Measurements from ENCODE around the gene CTTNBP2NL.

DNA sequence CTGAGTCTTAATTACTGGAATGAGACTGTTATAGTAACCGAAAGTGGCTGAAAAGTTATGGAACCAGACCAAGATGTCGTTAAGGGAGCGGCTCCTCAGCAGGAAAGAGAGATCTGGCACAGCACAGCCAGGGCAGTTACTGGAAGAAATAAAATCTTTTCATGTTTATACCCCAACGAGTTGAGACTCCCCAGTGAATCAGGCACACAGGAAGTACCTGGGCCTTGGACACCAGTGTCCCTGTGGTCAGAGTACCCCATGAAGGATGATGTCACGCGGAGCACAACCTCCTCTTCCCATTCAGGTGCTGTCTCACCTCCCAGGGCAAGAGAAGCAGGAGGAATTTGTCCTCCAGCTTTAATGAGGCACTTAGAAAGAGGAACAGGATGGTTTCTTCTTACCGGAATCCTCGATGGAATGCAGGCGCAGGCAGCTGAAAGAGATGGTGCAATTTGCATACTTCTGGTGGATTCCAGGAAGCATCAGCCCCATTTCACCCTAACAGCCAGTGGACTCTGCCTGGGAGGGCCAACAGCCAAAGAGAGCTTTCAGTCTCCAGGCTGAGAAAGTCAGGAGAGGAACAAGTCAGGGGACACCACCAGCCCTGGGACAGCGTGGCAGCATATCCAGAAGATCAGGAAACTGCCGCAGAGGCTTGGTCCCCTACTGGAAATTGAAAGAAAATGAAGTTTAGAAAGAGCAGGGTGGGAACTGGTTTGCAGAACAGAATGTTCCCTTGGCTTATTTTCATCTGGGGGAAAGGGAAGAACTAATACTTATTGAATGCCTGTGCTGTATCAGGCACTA is 35.9 kb upstream of the CTTNBP2NL start:
- TF ChIP-seq EZH2 (IDR thresholded peaks at IDR 0.05; ENCODE audit: insufficient read depth, poor library complexity, severe bottlenecking) (no peak), EZH2phosphoT487 (IDR thresholded peaks at IDR 0.05; ENCODE audit: insufficient read depth, low read depth) (no peak)

All from GM23248 (cell line).